Brain microvascular endothelial cell (primary cell): ENCODE data around the gene ATP12A.
"Not testable (repeated sequence)": the region's sequence is repeated elsewhere in the genome, so short reads cannot be mapped to it uniquely, and the experiment has no call there.

ENCODE experiments used
- DNase-seq: peaks from one replicate; pipeline ENCODE4 v3.0.0-alpha.2; 2020
- H3K27ac ChIP-seq: fragments of 250-450 bp; sonication (Bioruptor Pico); 2 replicates; pipeline ENCODE4 v1.5.1; 2020; ENCODE audit warnings: mild to moderate bottlenecking, moderate library complexity
- H3K27me3 ChIP-seq: fragments of 250-450 bp; sonication (Bioruptor Pico); replicated peaks from 2 replicates; pipeline ENCODE4 v1.5.1; 2020; ENCODE audit warnings: mild to moderate bottlenecking
- H3K36me3 ChIP-seq: fragments of 250-450 bp; sonication (Bioruptor Pico); replicated peaks from 2 replicates; pipeline ENCODE4 v1.5.1; 2020; ENCODE audit warnings: mild to moderate bottlenecking
- H3K4me3 ChIP-seq: 2 replicates; pipeline ENCODE4 v1.5.1; 2011; ENCODE audit warnings: low read depth, mild to moderate bottlenecking, control low read depth, low read length, moderate library complexity
- in situ Hi-C: cut with HindIII; loops from 2 replicates; pipeline ENCODE4 v1.10.0; 2017; ENCODE audit warnings: low sequenced_read_pairs, low pct_ligation_motif_present
- TF ChIP-seq, protein P1 (sequence below): IDR thresholded peaks from 2 replicates; pipeline ENCODE4 v1.5.1; 2011; ENCODE audit warnings: low read depth, mild to moderate bottlenecking, moderate library complexity, low read length, control low read depth, inconsistent platforms; ENCODE audit errors: missing control alignments

ATP12A gene

GRCh38 chr13:24727731-24728601 lies 47.8 kb downstream of the ATP12A start:
- no peak overlapping the region for H3K27ac ChIP-seq
- H3K27me3 ChIP-seq: no peaks in the 10 kb centered on the region
- no peak overlapping the region for H3K4me3 ChIP-seq
- TF ChIP-seq, protein P1, sequence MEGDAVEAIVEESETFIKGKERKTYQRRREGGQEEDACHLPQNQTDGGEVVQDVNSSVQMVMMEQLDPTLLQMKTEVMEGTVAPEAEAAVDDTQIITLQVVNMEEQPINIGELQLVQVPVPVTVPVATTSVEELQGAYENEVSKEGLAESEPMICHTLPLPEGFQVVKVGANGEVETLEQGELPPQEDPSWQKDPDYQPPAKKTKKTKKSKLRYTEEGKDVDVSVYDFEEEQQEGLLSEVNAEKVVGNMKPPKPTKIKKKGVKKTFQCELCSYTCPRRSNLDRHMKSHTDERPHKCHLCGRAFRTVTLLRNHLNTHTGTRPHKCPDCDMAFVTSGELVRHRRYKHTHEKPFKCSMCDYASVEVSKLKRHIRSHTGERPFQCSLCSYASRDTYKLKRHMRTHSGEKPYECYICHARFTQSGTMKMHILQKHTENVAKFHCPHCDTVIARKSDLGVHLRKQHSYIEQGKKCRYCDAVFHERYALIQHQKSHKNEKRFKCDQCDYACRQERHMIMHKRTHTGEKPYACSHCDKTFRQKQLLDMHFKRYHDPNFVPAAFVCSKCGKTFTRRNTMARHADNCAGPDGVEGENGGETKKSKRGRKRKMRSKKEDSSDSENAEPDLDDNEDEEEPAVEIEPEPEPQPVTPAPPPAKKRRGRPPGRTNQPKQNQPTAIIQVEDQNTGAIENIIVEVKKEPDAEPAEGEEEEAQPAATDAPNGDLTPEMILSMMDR: peak; percentile 84
- DNase-seq: peak; percentile 82
- H3K36me3 ChIP-seq: no peaks in the 10 kb centered on the region
- in situ Hi-C loops: no loop called here

- in situ Hi-C loops, H3K27ac ChIP-seq: not testable (repeated sequence)
Observed at GRCh38 chr13:24730873-24731567, 50.8 kb downstream of the ATP12A start.

GRCh38 chr13:24734950-24735349 lies 54.7 kb downstream of the ATP12A start:
- Histone ChIP-seq H3K36me3 (no peaks in the 10 kb centered on the region), H3K4me3 (no peak overlapping the region), H3K27ac (no peak overlapping the region), H3K27me3 (no peaks in the 10 kb centered on the region)
- in situ Hi-C loops: no loop called here
- no peak for DNase-seq
- TF ChIP-seq, protein P1: no peak

More at GRCh38 chr13:24730873-24731567, 50.8 kb downstream of the ATP12A start:
- not testable (repeated sequence) for DNase-seq, H3K36me3 ChIP-seq, H3K27me3 ChIP-seq, H3K4me3 ChIP-seq

DNA sequence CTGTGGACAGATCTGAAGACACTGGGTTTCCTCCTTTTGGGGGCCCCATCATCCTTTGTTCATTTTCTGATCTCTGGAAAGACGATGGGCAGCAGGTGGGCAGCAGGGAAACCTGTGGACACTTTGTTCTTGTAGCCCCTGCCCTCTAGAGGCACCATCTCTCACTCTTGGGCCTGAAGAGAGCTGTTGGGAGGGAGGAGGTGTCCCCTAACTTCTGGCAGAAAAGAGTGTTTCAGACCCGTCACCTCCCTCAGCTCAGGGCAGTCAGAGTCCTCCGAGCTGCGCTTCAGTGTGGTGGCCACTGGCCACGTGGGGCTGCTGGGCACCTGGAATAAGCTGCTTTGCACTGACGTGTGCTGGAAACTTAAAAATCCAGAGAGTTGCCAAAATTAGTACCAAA lies 56.8 kb downstream of the ATP12A start:
- Histone ChIP-seq H3K4me3 (no peak overlapping the region), H3K27me3 (no peaks in the 10 kb centered on the region), H3K36me3 (no peaks in the 10 kb centered on the region), H3K27ac (no peak overlapping the region)
- in situ Hi-C loops: no loop called here
- TF ChIP-seq, protein P1: no peak
- no peak for DNase-seq

GRCh38 chr13:24738366-24738847 lies 58.2 kb downstream of the ATP12A start:
- DNase-seq: no peak
- TF ChIP-seq, protein P1: no peak
- in situ Hi-C loops: no loop called here
- no peak overlapping the region for H3K27ac ChIP-seq
- H3K4me3 ChIP-seq: no peak overlapping the region
- H3K27me3 ChIP-seq: no peaks in the 10 kb centered on the region
- H3K36me3 ChIP-seq: no peaks in the 10 kb centered on the region
